MCF 10A (cell line): ENCODE measurements around the gene HS3ST6. TPM values are rescaled to one million over a fixed set of nuclear protein-coding genes. Genes with fewer than 3 reads are reported as not detected.
"Not testable (repeated sequence)": the region's sequence is repeated elsewhere in the genome, so short reads cannot be mapped to it uniquely, and the experiment has no call there.

Experiments
- BruUV-seq: library from RNA; stranded (reverse); fragments of 400-500 nt; replicated peaks from 2 replicates; lab custom pipeline; 2021; lab: Mats Ljungman, UMichigan
- CTCF ChIA-PET: fragments of 300-600 bp; sonication (Branson Sonifier 250); formaldehyde crosslinking; extraction: SDS; loops from one replicate; lab custom pipeline; 2021; ENCODE audit warnings: antibody characterized with exemption, inconsistent platforms; lab: Yijun Ruan, JAX
- POLR2A ChIA-PET: fragments of 300-600, 350-650 bp; sonication (Branson Sonifier 250); formaldehyde crosslinking; extraction: SDS; loops from one replicate; lab custom pipeline; 2020; ENCODE audit warnings: antibody characterized with exemption, inconsistent platforms; lab: Yijun Ruan, JAX
- DNase-seq: peaks from one replicate; pipeline ENCODE4 v3.0.0-alpha.2; 2018; ENCODE audit not compliant: unreplicated experiment
- H3K27ac Mint-ChIP-seq: one replicate; pipeline ENCODE4 v1.8.0; 2022; ENCODE audit warnings: mild to moderate bottlenecking, low read depth, mixed read lengths; ENCODE audit not compliant: unreplicated experiment
- H3K27me3 Mint-ChIP-seq: one replicate; pipeline ENCODE4 v1.8.0; 2022; ENCODE audit warnings: mixed read lengths; ENCODE audit not compliant: insufficient read depth, unreplicated experiment
- H3K36me3 Mint-ChIP-seq: one replicate; pipeline ENCODE4 v1.8.0; 2022; ENCODE audit warnings: mild to moderate bottlenecking, moderate library complexity, mixed read lengths; ENCODE audit not compliant: insufficient read depth, unreplicated experiment
- H3K4me1 Mint-ChIP-seq: one replicate; pipeline ENCODE4 v1.8.0; 2022; ENCODE audit warnings: mixed read lengths; ENCODE audit not compliant: insufficient read depth, unreplicated experiment
- H3K4me3 Mint-ChIP-seq: one replicate; pipeline ENCODE4 v1.8.0; 2022; ENCODE audit warnings: mild to moderate bottlenecking, moderate library complexity, mixed read lengths; ENCODE audit not compliant: unreplicated experiment
- H3K9me3 Mint-ChIP-seq: one replicate; pipeline ENCODE4 v1.8.0; 2022; ENCODE audit warnings: mixed read lengths; ENCODE audit not compliant: unreplicated experiment
- CTCF ChIP-seq: fragments of 200-600 bp; IDR thresholded peaks from one replicate; pipeline ENCODE4 v1.8.0; 2022; ENCODE audit warnings: antibody characterized with exemption, mild to moderate bottlenecking; ENCODE audit not compliant: unreplicated experiment
- intact Hi-C: fragments of 100-400 bp; cut with micrococcal nuclease; formaldehyde crosslinking; loops from 2 replicates; pipeline ENCODE4 v1.14.1; 2022
- total RNA-seq: library from RNA; stranded (reverse); gene quantifications from 2 replicates; pipeline ENCODE4 v1.2.3, GENCODE V29; 2022

The HS3ST6 gene
- total RNA-seq, 1 experiment from 2014 or later, result not detected

GRCh38 chr16:1902547-1903219 lies 15.5 kb downstream of the HS3ST6 start:
- H3K27me3 Mint-ChIP-seq, result peaks cover 11% of the 10 kb centered on the region
- ChIA-PET POLR2A (interaction anchor here (0.7 kb wide), 1 partner anchor 118 kb away, joined by 3 read pairs; no protein-coding TSS in a partner anchor), CTCF (interaction anchor here (0.6 kb wide), 1 partner anchor 63 kb away, joined by 3 read pairs; no protein-coding TSS in a partner anchor)
- intact Hi-C loops, result no loop called here
- peaks cover 7% of the 10 kb centered on the region for H3K36me3 Mint-ChIP-seq
- no TSS peak for BruUV-seq
- no peaks in the 10 kb centered on the region for H3K9me3 Mint-ChIP-seq
- no peak for DNase-seq
- no peak overlapping the region for H3K4me3 Mint-ChIP-seq
- H3K27ac Mint-ChIP-seq, result no peak overlapping the region
- no peak for TF ChIP-seq CTCF
- no peaks in the 10 kb centered on the region for H3K4me1 Mint-ChIP-seq

GRCh38 chr16:1900452-1900774 lies 17.8 kb downstream of the HS3ST6 start:
- Mint-ChIP-seq H3K4me1 (no peaks in the 10 kb centered on the region), H3K9me3 (no peaks in the 10 kb centered on the region), H3K27me3 (no peaks in the 10 kb centered on the region), H3K4me3 (no peak overlapping the region), H3K36me3 (peaks cover 7% of the 10 kb centered on the region), H3K27ac (no peak overlapping the region)
- no TSS peak for BruUV-seq
- TF ChIP-seq CTCF, result no peak
- no peak for DNase-seq
- ChIA-PET CTCF (interaction anchor here (0.6 to 1.1 kb wide), 3 partner anchors 13 to 58 kb away, joined by 3 read pairs; no protein-coding TSS in a partner anchor), POLR2A (interaction anchor here (0.6 to 1.5 kb wide), 4 partner anchors 9 to 253 kb away, joined by 3 to 8 read pairs (median 4); no protein-coding TSS in a partner anchor)
- intact Hi-C loops, result no loop called here

- CTCF ChIA-PET, result interaction anchor here (0.6 to 0.7 kb wide), 4 partner anchors 13 to 197 kb away, joined by 3 read pairs; no protein-coding TSS in a partner anchor
- no peaks in the 10 kb centered on the region for H3K27me3 Mint-ChIP-seq
- no peaks in the 10 kb centered on the region for H3K9me3 Mint-ChIP-seq
- H3K36me3 Mint-ChIP-seq, result peaks cover 6% of the 10 kb centered on the region
- TF ChIP-seq CTCF, result no peak
- intact Hi-C loops, result no loop called here
- DNase-seq, result no peak
- H3K4me1 Mint-ChIP-seq, result no peaks in the 10 kb centered on the region
- no peak overlapping the region for H3K4me3 Mint-ChIP-seq
- BruUV-seq, result no TSS peak
- POLR2A ChIA-PET, result interaction anchor here (0.6 to 1.5 kb wide), 6 partner anchors 9 to 253 kb away, joined by 3 to 8 read pairs (median 3); partner anchors contain the start of gene RPS2
- H3K27ac Mint-ChIP-seq, result no peak overlapping the region
Observed at GRCh38 chr16:1899641-1900451, 18.4 kb downstream of the HS3ST6 start.

GRCh38 chr16:1897692-1898091 lies 20.5 kb downstream of the HS3ST6 start:
- BruUV-seq, H3K9me3 Mint-ChIP-seq, DNase-seq, H3K27ac Mint-ChIP-seq, H3K4me3 Mint-ChIP-seq, H3K4me1 Mint-ChIP-seq, intact Hi-C loops, H3K27me3 Mint-ChIP-seq, H3K36me3 Mint-ChIP-seq: not testable (repeated sequence)
- ChIA-PET CTCF (interaction anchor here (0.6 to 0.7 kb wide), 2 partner anchors 30 to 1535 kb away, joined by 3 to 6 read pairs; no protein-coding TSS in a partner anchor), POLR2A (interaction anchor here (0.6 to 0.9 kb wide), 2 partner anchors 27 to 325 kb away, joined by 3 read pairs; no protein-coding TSS in a partner anchor)
